ENCODE measurements around the gene AP1M2. TPM values are rescaled to one million over a fixed set of nuclear protein-coding genes. Genes with fewer than 3 reads are reported as not detected.
A peak's percentile ranks its signal among the peaks of the same experiment; 100 is the strongest.
"Not testable (repeated sequence)": the region's sequence is repeated elsewhere in the genome, so short reads cannot be mapped to it uniquely, and the experiment has no call there.

AP1M2 gene
- total RNA-seq, 1 donor from 2014 or later, result 0.41 TPM

- FAIRE-seq, result no peak
Observed at GRCh38 chr19:10543420-10544241, 43.5 kb downstream of the AP1M2 start, which contains the start of gene ATG4D. Gene ATG4D, plus strand, starts transcription at chr19:10543904. Its CDS starts 187 bp downstream, at chr19:10544091.

DNA sequence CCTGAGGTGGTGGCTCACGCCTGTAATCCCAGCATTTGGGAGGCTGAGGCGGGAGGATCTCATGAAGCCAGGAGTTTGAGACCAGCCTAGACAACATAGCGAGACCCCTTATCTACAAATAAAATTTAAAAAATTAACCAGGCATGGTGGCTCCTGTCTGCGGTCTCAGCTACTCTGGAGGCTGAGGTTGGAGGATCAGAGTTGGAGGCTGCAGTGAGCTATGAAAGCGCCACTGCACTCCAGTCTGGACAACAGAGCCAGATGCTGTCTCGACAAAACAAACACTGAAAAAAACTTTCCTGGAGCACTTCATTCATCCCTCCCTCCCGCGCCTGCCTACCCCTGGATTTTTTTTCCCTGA is 44.1 kb downstream of the AP1M2 start:
- no peak for DNase-seq (ENCODE audit: low spot score in 2 of 2)
- no peak for FAIRE-seq

More at GRCh38 chr19:10543420-10544241, 43.5 kb downstream of the AP1M2 start, which contains the start of gene ATG4D:
- DNase-seq (ENCODE audit: low spot score in 2 of 2), result peak; percentile 97 to 98

DNA sequence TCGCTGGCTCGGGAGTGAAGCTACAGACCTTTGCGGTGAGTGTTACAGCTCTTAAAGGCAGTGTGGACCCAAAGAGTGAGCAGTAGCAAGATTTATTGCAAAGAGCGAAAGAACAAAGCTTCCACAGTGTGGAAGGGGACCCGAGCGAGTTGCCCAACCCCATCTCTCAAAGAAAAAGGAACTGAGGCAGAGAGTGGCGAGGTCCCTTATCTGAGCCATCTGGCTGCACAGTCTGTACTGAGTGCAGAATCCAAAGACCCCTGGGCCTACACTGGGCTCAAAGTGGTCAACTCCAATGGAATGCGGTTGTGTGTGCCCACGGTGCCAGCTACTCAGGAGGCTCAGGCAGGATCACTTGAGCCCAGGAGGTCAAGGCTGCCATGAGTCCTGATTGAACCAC is 48.1 kb downstream of the AP1M2 start:
- DNase-seq (ENCODE audit: low spot score in 2 of 2); FAIRE-seq: not testable (repeated sequence)

DNA sequence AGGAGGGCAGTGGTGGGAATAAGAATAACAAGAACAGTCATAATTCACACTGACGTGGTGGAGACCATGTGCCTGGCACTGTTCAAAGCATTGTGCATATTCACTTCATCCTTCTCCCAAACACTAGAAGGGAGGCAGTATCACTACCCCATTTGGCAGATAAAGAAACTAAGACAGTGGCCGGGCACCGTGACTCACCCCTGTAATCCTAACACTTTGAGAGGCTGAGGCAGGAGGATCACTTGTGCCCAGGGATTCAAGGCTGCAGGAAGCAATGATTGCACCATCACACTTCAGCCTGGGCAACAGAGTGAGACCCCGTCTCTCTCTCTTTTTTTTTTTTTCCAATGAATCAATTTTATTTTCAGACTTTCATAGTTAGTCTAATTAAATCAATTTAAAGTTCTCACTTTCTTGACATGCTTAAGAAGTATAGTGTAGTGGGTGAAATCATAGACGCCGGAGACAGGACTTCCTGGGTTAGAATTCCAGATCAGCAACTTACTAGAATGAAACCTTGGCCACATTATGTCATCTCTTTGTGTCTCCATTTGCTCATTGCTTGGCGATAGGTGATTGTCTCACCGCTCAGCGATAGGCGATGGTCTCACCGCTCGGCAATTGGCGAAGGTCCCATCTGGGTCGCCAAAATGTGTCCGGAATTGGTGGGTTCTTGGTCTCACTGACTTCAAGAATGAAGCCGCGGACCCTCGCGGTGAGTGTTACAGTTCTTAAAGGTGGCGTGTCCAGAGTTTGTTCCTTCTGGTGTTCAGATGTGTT is 48.7 kb downstream of the AP1M2 start:
- FAIRE-seq, result no peak
- DNase-seq (ENCODE audit: low spot score in 2 of 2), result no peak

DNA sequence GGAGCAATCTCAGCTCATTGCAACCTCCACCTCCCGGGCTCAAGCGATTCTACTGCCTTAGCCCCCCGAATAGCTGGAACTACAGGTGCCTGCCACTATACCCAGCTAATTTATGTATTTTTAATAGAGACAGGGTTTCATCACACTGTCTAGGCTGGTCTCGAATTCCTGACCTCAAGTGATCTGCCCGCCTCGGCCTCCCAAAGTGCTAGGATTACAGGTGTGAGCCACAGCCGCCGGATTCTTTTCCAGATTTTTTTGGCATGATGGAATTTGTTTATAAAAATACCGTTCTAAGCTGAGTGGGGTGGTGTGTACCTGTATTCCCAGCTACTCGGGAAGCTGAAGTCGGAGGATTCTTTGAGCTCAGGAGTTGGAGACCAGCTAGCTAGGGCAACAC is 49.4 kb downstream of the AP1M2 start:
- FAIRE-seq, result no peak
- no peak for DNase-seq (ENCODE audit: low spot score in 2 of 2)

- FAIRE-seq, result no peak
- DNase-seq (ENCODE audit: low spot score in 2 of 2), result no peak
Observed at GRCh38 chr19:10535613-10536012, 51.5 kb downstream of the AP1M2 start.

DNA sequence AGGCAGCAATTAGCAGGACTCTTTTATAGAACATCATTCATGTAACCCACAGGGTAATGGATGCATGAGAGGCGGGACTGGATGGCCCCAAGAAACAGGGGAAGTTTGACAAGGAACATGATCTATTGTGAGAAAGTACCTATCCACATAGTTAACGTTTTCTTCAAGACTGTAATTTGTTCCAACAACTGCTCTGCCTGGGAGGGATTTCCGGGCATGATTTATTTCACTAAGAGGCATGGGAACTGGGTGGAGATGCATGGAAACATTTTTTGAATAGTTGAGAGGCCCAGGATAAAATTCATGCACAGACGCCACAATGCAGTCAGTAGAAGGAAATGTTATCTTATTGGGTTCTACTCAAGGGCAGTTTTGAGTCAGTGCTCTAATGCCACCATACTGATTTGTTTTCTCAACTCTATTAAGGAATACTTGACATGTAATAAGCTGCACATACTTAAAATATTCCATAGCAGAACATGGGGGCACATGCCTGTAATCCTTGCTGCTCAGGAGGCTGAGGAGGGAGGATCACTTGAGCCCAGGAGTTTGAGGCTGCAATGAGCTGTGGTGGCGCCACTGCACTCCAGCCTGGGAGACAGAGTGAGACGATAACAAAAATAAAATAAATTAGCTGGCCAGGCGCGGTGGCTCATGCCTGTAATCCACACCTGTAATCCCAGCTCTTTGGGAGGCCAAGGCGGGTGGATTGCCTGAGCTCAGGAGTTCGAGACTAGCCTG is 53.3 kb downstream of the AP1M2 start:
- DNase-seq (ENCODE audit: low spot score in 2 of 2) (no peak), FAIRE-seq (no peak)

GRCh38 chr19:10532457-10532856 is 54.7 kb downstream of the AP1M2 start:
- FAIRE-seq (no peak), DNase-seq (ENCODE audit: low spot score in 2 of 2) (no peak)

DNA sequence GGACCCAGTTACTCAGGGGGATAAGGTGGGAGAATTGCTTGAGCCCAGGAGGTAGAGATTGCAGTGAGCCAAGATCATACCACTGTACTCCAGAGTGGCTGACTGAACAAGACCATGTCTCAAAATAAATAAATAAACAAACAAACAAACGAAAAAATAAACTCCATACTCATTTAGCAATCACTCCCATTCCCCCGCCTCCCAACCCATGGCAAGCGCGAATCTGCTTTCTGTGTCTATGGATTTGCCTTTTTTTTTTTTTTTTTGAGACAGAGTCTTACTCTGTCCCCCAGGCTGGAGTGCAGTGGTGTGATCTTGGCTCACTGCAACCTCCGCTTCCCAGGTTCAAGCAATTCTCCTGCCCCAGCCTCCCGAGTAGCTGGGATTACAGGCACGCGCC is 60.2 kb downstream of the AP1M2 start:
- not testable (repeated sequence) for FAIRE-seq; DNase-seq (ENCODE audit: low spot score in 2 of 2)

DNA sequence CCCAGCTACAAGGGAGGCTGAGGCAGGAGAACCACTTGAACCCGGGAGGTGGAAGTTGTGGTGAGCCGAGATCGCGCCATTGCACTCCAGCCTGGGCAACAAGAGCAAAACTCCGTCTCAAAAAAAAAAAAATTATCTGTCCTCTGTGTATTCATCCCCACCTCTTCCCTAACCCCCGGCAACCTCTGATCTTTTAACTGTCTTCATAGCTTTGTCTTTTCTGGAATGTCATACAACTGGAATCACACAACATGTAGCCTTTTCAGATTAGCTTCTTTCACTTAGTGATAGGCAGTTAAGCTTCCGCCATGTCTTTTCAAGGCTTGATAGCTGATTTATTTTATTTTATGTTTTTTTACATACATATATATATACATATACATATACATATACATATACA is 61.5 kb downstream of the AP1M2 start:
- no peak for DNase-seq (ENCODE audit: low spot score in 2 of 2)
- no peak for FAIRE-seq

GRCh38 chr19:10523135-10523636 is 63.9 kb downstream of the AP1M2 start:
- FAIRE-seq, result no peak

More at GRCh38 chr19:10523135-10523636, 63.9 kb downstream of the AP1M2 start:
- no peak for DNase-seq (ENCODE audit: low spot score in 2 of 2)

Small RNA genes within 50 kb of the gene (small RNA-seq; reads per million reads assigned to genes)
- gene MIR1238 (not detected), gene RNU7-140P (not detected)

Other genes starting within 250 kb of the AP1M2 start
- gene ICAM3, start 247.7 kb downstream of the AP1M2 start, total RNA-seq, result 0.82 TPM
- 29.8 TPM for gene TYK2, start 206.7 kb downstream of the AP1M2 start, total RNA-seq
- 44.0 TPM for gene CDC37, start 183.8 kb downstream of the AP1M2 start, total RNA-seq
- gene PDE4A, start 166.8 kb downstream of the AP1M2 start, total RNA-seq, result 3.3 TPM
- 45.7 TPM for gene KEAP1, start 84.0 kb downstream of the AP1M2 start, total RNA-seq
- gene S1PR5, start 69.9 kb downstream of the AP1M2 start, total RNA-seq, result 0.41 TPM
- gene ATG4D, start 43.4 kb downstream of the AP1M2 start, total RNA-seq, result 7.3 TPM
- 2.0 TPM for gene KRI1, start 21.3 kb downstream of the AP1M2 start, total RNA-seq
- gene CDKN2D, start 18.3 kb downstream of the AP1M2 start, total RNA-seq, result 73.0 TPM
- gene SLC44A2, start 38.2 kb upstream of the AP1M2 start, total RNA-seq, result 18.8 TPM
- 132 TPM for gene ILF3, start 67.0 kb upstream of the AP1M2 start, total RNA-seq
- gene QTRT1, start 114.1 kb upstream of the AP1M2 start, total RNA-seq, result 31.8 TPM
- gene DNM2, start 130.8 kb upstream of the AP1M2 start, total RNA-seq, result 38.3 TPM
- 11.8 TPM for gene TMED1, start 248.9 kb upstream of the AP1M2 start, total RNA-seq

All from frontal cortex (tissue), 4 donors.